ENCODE results near the gene GGCT.
"Not testable (repeated sequence)": the region's sequence is repeated elsewhere in the genome, so short reads cannot be mapped to it uniquely, and the experiment has no call there.

GGCT gene

GRCh38 chr7:30528779-30529178 lies 24.1 kb upstream of the GGCT start:
- DNase-seq (ENCODE audit: low spot score): no peak
- in situ Hi-C loops (cut with MboI; ENCODE audit: low sequenced_read_pairs, unreplicated experiment): no loop called here
- no peak for TF ChIP-seq CTCF (IDR thresholded peaks at IDR 0.05; ENCODE audit: borderline replicate concordance, control extremely low read depth, extremely low read depth, insufficient read depth, missing control alignments)

GRCh38 chr7:30527297-30527696 lies 22.7 kb upstream of the GGCT start:
- in situ Hi-C loops (cut with MboI; ENCODE audit: low sequenced_read_pairs, unreplicated experiment); DNase-seq (ENCODE audit: low spot score): not testable (repeated sequence)

GRCh38 chr7:30526163-30526562 lies 21.5 kb upstream of the GGCT start:
- TF ChIP-seq CTCF (IDR thresholded peaks at IDR 0.05; ENCODE audit: borderline replicate concordance, control extremely low read depth, extremely low read depth, insufficient read depth, missing control alignments): no peak
- in situ Hi-C loops (cut with MboI; ENCODE audit: low sequenced_read_pairs, unreplicated experiment): no loop called here
- no peak for DNase-seq (ENCODE audit: low spot score)

- TF ChIP-seq CTCF (IDR thresholded peaks at IDR 0.05; ENCODE audit: borderline replicate concordance, control extremely low read depth, extremely low read depth, insufficient read depth, missing control alignments): no peak
- in situ Hi-C loops (cut with MboI; ENCODE audit: low sequenced_read_pairs, unreplicated experiment): no loop called here
- DNase-seq (ENCODE audit: low spot score): no peak
Observed at GRCh38 chr7:30525429-30525828, 20.8 kb upstream of the GGCT start.

GRCh38 chr7:30524545-30524944 lies 19.9 kb upstream of the GGCT start:
- no peak for DNase-seq (ENCODE audit: low spot score)
- TF ChIP-seq CTCF (IDR thresholded peaks at IDR 0.05; ENCODE audit: borderline replicate concordance, control extremely low read depth, extremely low read depth, insufficient read depth, missing control alignments): no peak
- in situ Hi-C loops (cut with MboI; ENCODE audit: low sequenced_read_pairs, unreplicated experiment): no loop called here

- in situ Hi-C loops (cut with MboI; ENCODE audit: low sequenced_read_pairs, unreplicated experiment): no loop called here
- TF ChIP-seq CTCF (IDR thresholded peaks at IDR 0.05; ENCODE audit: borderline replicate concordance, control extremely low read depth, extremely low read depth, insufficient read depth, missing control alignments): no peak
- no peak for DNase-seq (ENCODE audit: low spot score)
Observed at GRCh38 chr7:30523466-30523865, 18.8 kb upstream of the GGCT start.

GRCh38 chr7:30522159-30522558 lies 17.5 kb upstream of the GGCT start:
- in situ Hi-C loops (cut with MboI; ENCODE audit: low sequenced_read_pairs, unreplicated experiment): no loop called here
- DNase-seq (ENCODE audit: low spot score): no peak
- TF ChIP-seq CTCF (IDR thresholded peaks at IDR 0.05; ENCODE audit: borderline replicate concordance, control extremely low read depth, extremely low read depth, insufficient read depth, missing control alignments): no peak
